Occipital lobe (tissue), 2 donors: Measurements from ENCODE around the gene ONECUT1. TPM values are rescaled to one million over a fixed set of nuclear protein-coding genes. Genes with fewer than 3 reads are reported as not detected.

Source experiments
- DNase-seq: peaks from one replicate; lab custom pipeline; 2025; lab: John Stamatoyannopoulos, UW
- total RNA-seq: library from RNA; depleted of rRNA; stranded (reverse); fragments of >200 nt; gene quantifications from one replicate; pipeline ENCODE4 v1.2.3, GENCODE V29; 2014

ONECUT1 gene
- total RNA-seq, 1 donor from 2014 or later: not detected

GRCh38 chr15:52783929-52784798 is 6.0 kb downstream of the ONECUT1 start:
- no peak for DNase-seq

- DNase-seq: no peak
Measured at GRCh38 chr15:52783191-52783829, 6.8 kb downstream of the ONECUT1 start.

- DNase-seq: no peak
Measured at GRCh38 chr15:52782514-52782913, 7.6 kb downstream of the ONECUT1 start.

GRCh38 chr15:52780172-52780980 is 9.8 kb downstream of the ONECUT1 start:
- DNase-seq: peak; percentile 24

- no peak for DNase-seq
Measured at GRCh38 chr15:52778457-52778856, 11.7 kb downstream of the ONECUT1 start.

- no peak for DNase-seq
Measured at GRCh38 chr15:52772766-52773165, 17.4 kb downstream of the ONECUT1 start.

- no peak for DNase-seq
Measured at GRCh38 chr15:52765785-52766184, 24.4 kb downstream of the ONECUT1 start.

GRCh38 chr15:52764731-52765130 is 25.4 kb downstream of the ONECUT1 start:
- DNase-seq: no peak

- no peak for DNase-seq
Measured at GRCh38 chr15:52762621-52763020, 27.5 kb downstream of the ONECUT1 start.

- DNase-seq: no peak
Measured at GRCh38 chr15:52760562-52760961, 29.6 kb downstream of the ONECUT1 start.

- DNase-seq: no peak
Measured at GRCh38 chr15:52759969-52760368, 30.2 kb downstream of the ONECUT1 start.

- DNase-seq: no peak
Measured at GRCh38 chr15:52757496-52757895, 32.6 kb downstream of the ONECUT1 start.

- DNase-seq: no peak
Measured at GRCh38 chr15:52751522-52751921, 38.6 kb downstream of the ONECUT1 start.

GRCh38 chr15:52749258-52749657 is 40.9 kb downstream of the ONECUT1 start:
- DNase-seq: no peak

- DNase-seq: no peak
Measured at GRCh38 chr15:52746162-52746757, 43.9 kb downstream of the ONECUT1 start.

- DNase-seq: no peak
Measured at GRCh38 chr15:52745326-52746161, 44.6 kb downstream of the ONECUT1 start.

GRCh38 chr15:52738311-52738710 is 51.8 kb downstream of the ONECUT1 start:
- DNase-seq: no peak

GRCh38 chr15:52737720-52738119 is 52.4 kb downstream of the ONECUT1 start:
- no peak for DNase-seq

- DNase-seq: peak; percentile 29
Measured at GRCh38 chr15:52735231-52736089, 54.7 kb downstream of the ONECUT1 start.

- DNase-seq: no peak
Measured at GRCh38 chr15:52734329-52734728, 55.8 kb downstream of the ONECUT1 start.
